ENCODE data around the gene RNASE4.
"Not testable (repeated sequence)": the region's sequence is repeated elsewhere in the genome, so short reads cannot be mapped to it uniquely, and the experiment has no call there.

Gene RNASE4

DNA sequence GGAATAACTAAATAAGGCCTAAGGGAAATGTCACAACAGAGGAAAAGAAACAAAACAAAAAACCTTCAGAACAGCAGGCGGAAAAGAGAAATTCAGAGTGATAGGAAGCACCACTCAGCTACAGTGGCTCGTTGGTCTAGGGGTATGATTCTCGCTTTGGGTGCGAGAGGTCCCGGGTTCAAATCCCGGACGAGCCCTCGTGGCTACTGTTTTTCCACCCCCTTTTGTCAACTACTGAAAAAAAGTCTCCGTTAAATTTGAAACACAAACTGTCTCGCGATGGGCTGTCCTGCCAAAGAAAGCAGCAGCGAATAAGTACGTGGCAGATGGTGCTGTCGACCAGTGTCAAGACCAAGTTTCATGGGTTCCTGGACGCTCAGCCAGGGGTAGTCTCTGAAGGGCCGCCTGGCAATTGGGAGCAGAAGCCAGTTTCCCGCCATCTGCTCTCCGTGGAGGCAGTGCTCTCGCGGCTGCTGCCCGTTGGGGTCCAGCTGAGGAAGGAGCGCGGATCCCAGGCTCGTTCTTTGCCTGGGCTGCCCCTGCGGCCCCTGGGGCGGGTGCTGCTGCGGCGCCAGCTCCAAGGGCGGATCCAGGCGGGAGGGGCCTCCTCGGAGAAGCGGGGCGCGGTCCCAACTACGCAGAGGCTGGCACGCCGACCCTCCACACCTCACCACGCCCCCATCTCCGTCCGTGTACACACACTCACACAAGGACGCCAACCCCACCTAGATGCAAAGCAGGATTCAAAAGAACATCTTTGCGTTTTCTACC is at the start of gene RNASE4:
TSS of gene RNASE4 (plus strand) at position 670 of the 771 bp plus-strand sequence. CDS start 14,812 bp downstream, outside the sequence.
- peak; percentile 70 for DNase-seq (ENCODE audit: low read depth)

DNA sequence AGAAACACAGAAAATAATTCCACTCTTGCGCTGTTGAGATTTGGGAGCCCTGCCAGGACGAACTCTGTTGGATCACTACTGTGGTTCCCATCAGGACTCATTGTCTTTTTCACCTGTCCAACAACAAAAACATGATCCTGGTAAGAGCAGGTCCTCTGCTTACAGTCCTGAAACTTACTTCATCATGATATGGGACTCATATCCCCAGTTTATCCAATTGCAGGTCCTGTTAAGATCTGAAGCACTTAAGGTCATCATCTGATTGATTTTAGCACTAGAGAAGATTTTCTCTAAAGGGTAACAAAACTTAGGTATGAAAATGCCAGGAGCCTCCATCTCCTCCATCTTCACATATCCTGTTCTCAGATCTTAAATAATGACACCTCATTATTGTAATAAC is 42.8 kb upstream of the RNASE4 start, which contains the start of gene OR6S1:
TSS of gene OR6S1 (minus strand) at position 101 of the 400 bp plus-strand sequence. CDS start at position 101, 0 bp downstream.
- DNase-seq (ENCODE audit: low read depth) = no peak

DNA sequence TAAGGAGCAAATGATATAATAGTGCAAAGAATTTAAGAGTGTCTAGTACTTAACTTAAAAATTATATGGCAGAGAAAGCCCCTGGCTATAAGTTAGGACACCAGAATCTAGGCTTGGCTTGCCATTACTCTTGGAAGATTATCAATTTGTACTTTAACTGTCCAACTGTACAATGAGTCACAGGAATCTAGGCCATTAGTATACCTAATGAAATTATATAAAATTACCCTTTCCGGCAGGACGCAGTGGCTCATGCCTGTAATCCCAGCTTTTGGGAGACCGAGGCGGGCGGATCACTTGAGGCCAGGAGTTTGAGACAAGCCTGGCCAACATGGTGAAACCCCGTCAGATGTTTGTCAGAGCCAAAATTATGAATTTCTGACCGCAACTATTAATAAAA is 42.2 kb upstream of the RNASE4 start:
- no peak for DNase-seq (ENCODE audit: low read depth)

- not testable (repeated sequence) for DNase-seq (ENCODE audit: low read depth)
Observed at GRCh38 chr14:20642755-20643154, 41.6 kb upstream of the RNASE4 start.

DNA sequence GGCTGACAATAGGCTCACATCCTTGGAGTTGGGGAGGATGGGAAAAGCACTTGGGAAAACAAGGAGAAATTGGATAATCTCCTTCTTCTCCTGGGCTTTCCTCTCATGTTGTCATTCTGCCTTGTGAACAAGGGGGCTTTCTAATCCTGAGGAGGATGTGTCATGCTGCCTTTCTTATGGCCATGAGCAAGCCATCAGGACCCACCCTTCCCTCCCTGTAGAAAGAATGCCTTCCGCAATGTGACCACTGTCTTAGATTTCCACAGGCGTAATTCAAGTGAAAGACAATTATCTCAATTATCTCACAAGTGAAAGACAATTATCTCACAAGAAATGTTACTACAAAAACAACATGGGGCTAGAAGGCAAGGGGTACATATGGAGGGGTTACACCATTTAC is 39.8 kb upstream of the RNASE4 start:
- DNase-seq (ENCODE audit: low read depth) = no peak

- DNase-seq (ENCODE audit: low read depth) = no peak
Observed at GRCh38 chr14:20645481-20645880, 38.9 kb upstream of the RNASE4 start.

- no peak for DNase-seq (ENCODE audit: low read depth)
Observed at GRCh38 chr14:20652996-20653975, 31.1 kb upstream of the RNASE4 start.

- DNase-seq (ENCODE audit: low read depth) = no peak
Observed at GRCh38 chr14:20655851-20656250, 28.5 kb upstream of the RNASE4 start.

DNA sequence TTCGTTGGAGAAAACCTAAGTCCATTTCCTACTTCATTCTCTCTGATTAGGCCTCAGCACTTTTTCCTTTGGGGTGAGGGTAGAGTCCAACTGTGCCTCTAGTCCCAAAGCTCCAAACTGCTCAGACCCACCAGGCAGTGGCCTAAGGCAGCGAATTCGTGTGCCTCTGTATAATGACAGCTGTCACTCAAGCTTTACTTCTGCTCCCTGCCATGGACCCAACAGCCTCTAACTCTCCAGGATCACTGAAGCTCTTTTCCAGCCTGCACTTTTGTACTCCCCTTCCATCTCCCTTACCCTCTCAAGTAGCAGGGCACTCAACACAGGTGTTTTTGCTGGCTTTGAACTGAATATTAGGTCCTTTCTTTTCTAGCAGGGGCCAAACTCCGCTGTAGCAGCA is 28.1 kb upstream of the RNASE4 start:
- DNase-seq (ENCODE audit: low read depth) = no peak

DNA sequence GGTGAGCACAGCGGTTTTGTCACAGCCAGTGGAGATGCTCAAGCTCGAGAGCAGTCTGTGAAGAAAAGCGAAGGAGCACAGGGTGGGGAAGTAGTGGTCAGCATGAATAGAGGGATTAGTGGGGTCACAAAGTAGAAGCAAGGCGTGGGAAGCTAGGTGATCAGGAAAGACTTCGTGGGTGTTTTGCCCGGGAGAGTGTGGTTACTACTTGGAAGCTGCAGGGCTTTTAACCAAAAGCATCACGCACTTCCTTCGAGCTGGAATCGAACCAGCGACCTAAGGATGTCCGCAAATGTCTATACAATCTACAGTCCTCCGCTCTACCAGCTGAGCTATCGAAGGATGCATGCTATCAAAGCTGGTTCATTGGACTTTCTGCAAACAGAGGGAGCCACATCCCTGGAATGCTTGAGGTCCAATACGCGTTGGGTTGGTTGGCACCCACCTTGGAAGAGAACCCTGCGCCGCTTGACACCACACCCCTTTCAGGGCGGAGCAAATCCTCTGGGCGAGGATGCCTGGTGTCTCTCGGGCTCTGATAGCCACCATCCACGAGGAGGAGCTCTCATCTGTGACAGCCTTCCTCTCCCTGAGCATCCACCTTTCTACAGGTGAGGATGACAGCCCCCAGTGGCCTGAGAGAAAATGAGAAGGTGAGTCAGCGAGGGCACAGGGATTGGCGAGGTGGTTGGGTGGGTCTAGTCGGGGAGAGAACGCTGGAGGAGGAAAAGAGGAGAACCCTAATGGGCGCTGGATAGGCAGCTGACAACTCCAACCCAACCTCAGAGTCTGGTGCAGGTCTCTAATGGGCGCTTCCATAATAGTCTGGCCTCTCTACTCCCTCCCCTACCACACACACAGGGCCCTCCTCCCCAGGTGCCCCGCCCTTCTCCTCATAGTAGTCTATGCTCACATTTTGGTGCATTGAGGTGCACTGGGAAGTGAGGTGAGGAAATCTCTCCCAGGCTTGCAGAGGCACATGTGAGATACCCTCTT is 26.8 kb upstream of the RNASE4 start:
- no peak for DNase-seq (ENCODE audit: low read depth)

GRCh38 chr14:20658246-20658645 is 26.1 kb upstream of the RNASE4 start:
- no peak for DNase-seq (ENCODE audit: low read depth)

GRCh38 chr14:20659336-20659735 is 25.0 kb upstream of the RNASE4 start:
- no peak for DNase-seq (ENCODE audit: low read depth)

GRCh38 chr14:20659813-20660395 is 24.5 kb upstream of the RNASE4 start:
- DNase-seq (ENCODE audit: low read depth) = no peak

- DNase-seq (ENCODE audit: low read depth) = no peak
Observed at GRCh38 chr14:20661197-20661596, 23.2 kb upstream of the RNASE4 start.

- peak; percentile 38 for DNase-seq (ENCODE audit: low read depth)
Observed at GRCh38 chr14:20662968-20663732, 21.2 kb upstream of the RNASE4 start.

DNA sequence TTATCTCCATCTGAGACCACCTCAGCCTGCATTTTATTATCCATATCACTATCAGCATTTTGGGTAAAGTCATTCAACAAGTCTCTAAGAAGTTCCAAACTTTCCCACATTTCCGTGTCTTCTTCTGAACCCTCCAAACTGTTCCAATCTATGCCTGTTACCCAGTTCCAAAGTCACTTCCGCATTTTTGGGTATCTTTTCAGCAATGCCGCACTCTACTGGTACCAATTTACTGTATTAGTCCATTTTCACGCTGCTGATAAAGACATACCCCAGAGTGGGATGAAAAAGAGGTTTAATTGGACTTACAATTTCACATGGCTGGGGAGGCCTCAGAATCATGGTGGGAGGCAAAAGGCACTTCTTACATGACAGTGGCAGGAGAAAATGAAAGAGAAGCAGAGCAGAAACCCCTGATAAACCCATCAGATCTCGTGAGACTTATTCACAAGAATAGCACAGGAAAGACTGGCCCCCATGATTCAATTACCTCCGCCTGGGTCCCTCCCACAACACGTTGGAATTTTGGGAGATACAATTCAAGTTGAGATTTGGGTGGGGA is 17.9 kb upstream of the RNASE4 start:
- DNase-seq (ENCODE audit: low read depth) = not testable (repeated sequence)

DNA sequence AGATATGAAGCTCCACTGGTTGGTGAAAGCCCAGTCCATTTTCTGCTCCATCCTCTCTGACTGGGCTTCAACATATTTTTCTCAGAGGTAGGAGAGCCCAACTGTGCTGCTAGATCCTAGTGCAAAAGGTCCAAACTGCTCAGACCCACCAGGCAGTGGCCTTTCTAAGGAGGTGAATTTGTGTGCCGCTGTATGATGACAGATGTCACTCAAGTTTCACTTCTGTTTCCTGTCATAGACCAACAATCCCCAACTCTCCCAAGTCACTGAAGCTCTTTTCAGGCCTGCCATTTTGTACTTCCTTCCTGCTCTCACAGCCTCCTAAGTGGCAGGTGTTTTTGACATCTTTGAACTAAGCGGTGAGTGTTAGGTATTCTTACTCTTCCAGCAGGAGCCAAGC is 16.4 kb upstream of the RNASE4 start:
- no peak for DNase-seq (ENCODE audit: low read depth)

DNA sequence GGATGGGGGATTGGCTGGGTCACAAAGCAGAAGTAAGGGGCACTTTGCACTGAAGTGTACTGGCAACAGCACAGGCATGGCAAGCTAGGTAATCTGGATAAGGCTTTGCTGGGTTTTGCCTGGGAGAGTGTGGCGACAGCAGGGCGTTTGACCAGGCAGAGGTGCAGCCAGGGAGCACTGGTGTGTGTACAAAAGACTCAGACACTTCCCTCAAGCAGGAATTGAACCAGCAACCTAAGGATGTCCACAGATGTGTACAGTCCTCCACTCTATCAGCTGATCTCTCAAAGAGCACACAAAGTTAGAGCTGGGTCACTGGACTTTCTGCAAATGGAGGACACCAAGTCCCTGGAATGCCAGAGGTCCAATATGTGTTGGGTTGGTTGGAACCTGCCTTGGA is 15.4 kb upstream of the RNASE4 start:
- DNase-seq (ENCODE audit: low read depth) = no peak

- DNase-seq (ENCODE audit: low read depth) = no peak
Observed at GRCh38 chr14:20671597-20672283, 12.6 kb upstream of the RNASE4 start.

Data from stimulated activated CD8-positive, alpha-beta memory T cell treated with anti-CD3 and anti-CD28 coated beads, Interleukin-12 subunit alpha, Interleukin-12 subunit beta, amount 100 ng/mL, for 4 hours (primary cell).